ENCODE measurements around the gene MED12L. TPM values are rescaled to one million over a fixed set of nuclear protein-coding genes. Genes with fewer than 3 reads are reported as not detected.

The MED12L gene
- total and polyA plus RNA-seq, 9 of the 15 experiments (the other 6 are each of a cell fraction or from before 2014, with no cell fraction given), result not detected

GRCh38 chr3:151264605-151265004, 179.1 kb downstream of the MED12L start:
- Histone ChIP-seq H3K9ac (ENCODE audit: insufficient read depth in 1 of 2, low read depth in 2 of 2, low read length in 2 of 2) (no peak overlapping the region), H3K79me2 (ENCODE audit: control insufficient read depth, insufficient read depth, low read length) (no peaks in the 10 kb centered on the region), H3K9me3 (replicated peaks; ENCODE audit: control insufficient read depth, insufficient read depth, low read depth, low read length) (no peaks in the 10 kb centered on the region), H3K4me2 (ENCODE audit: insufficient read depth, low read length) (no peak overlapping the region), H3K4me3 (no peak overlapping the region), H3K27me3 (ENCODE audit: control insufficient read depth in 2 of 2, insufficient read depth in 2 of 2, low read length in 2 of 2) (peaks cover 2 to 18% of the 10 kb centered on the region in 2 experiments; a peak in 3 of 5 replicates), H3K27ac (ENCODE audit: extremely low read depth, low read depth, low read length) (no peak overlapping the region), H2AFZ (ENCODE audit: low read depth, low read length) (no peak overlapping the region), H3K36me3 (ENCODE audit: control insufficient read depth, insufficient read depth, low read length) (no peaks in the 10 kb centered on the region), H3K4me1 (replicated peaks in 1 of 2; ENCODE audit: control insufficient read depth in 2 of 2, insufficient read depth in 2 of 2, low read length in 2 of 2) (no peaks in the 10 kb centered on the region), H3K9me1 (ENCODE audit: control insufficient read depth, insufficient read depth, low read length) (no peaks in the 10 kb centered on the region), H4K20me1 (replicated peaks; ENCODE audit: control insufficient read depth, insufficient read depth, low read length) (no peaks in the 10 kb centered on the region)
- DNase-seq (ENCODE audit: extremely low read depth in 1 of 4, low spot score in 3 of 4) (no peak), ATAC-seq (no peak), FAIRE-seq (no peak)
- intact Hi-C loops (cut with micrococcal nuclease) (no loop called here), in situ Hi-C loops (cut with MboI) (no loop called here)
- no TSS peak for BruUV-seq (replicated peaks)
- WGBS (ENCODE audit: insufficient coverage, low coverage, missing lambda C conversion rate), result 0% methylated on average over 1 of the region's 1 CpG
- ChIA-PET CTCF (ENCODE audit: low intra/inter-chr PET ratio) (no interaction called here), POLR2A (no interaction called here)
- TF ChIP-seq FOXP4 (CRISPR knock-in tag; IDR thresholded peaks at IDR 0.05; ENCODE audit: borderline replicate concordance), result no peak
- no peak for TF ChIP-seq NR2C2 (CRISPR knock-in tag; IDR thresholded peaks at IDR 0.05)
- TF ChIP-seq NR2C2 (tag; IDR thresholded peaks at IDR 0.05), result no peak
- TF ChIP-seq TAF7 (tag; IDR thresholded peaks at IDR 0.05), result no peak
- TF ChIP-seq XRCC4 (IDR thresholded peaks at IDR 0.05; ENCODE audit: extremely low read depth, insufficient read depth, insufficient read length), result no peak
- TF ChIP-seq XRCC3 (IDR thresholded peaks at IDR 0.05), result no peak
- TF ChIP-seq E2F3 (CRISPR knock-in tag; IDR thresholded peaks at IDR 0.05), result no peak
- TF ChIP-seq NR2F6 (CRISPR knock-in tag; IDR thresholded peaks at IDR 0.05), result no peak
- TF ChIP-seq PHF8 (IDR thresholded peaks at IDR 0.05; ENCODE audit: borderline replicate concordance, low read length), result no peak
- no peak for TF ChIP-seq ID3 (CRISPR knock-in tag; IDR thresholded peaks at IDR 0.05)
- TF ChIP-seq ID3 (tag; IDR thresholded peaks at IDR 0.05), result no peak
- TF ChIP-seq HNRNPLL (IDR thresholded peaks at IDR 0.05; ENCODE audit: low read depth, low read length, poor library complexity, severe bottlenecking), result no peak
- no peak for TF ChIP-seq SMARCB1 (IDR thresholded peaks at IDR 0.05; ENCODE audit: insufficient read length, low read depth)
- no peak for TF ChIP-seq ZNF407 (IDR thresholded peaks at IDR 0.05; ENCODE audit: low read depth)

Measured in K562 (cell line).